NK-92 treated with Interleukin-12 subunit alpha and Interleukin-12 subunit beta, amount 100 ng/mL, for 24 hours (cell line): ENCODE data around the gene ZNF280D.
"Not testable (repeated sequence)": the region's sequence is repeated elsewhere in the genome, so short reads cannot be mapped to it uniquely, and the experiment has no call there.

Experiments used
- DNase-seq: peaks from one replicate; lab custom pipeline; 2025; lab: John Stamatoyannopoulos, UW

ZNF280D gene

GRCh38 chr15:56715220-56715619 is 18.1 kb downstream of the ZNF280D start:
- DNase-seq, result no peak

- DNase-seq, result not testable (repeated sequence)
Observed at GRCh38 chr15:56709502-56709901, 23.8 kb downstream of the ZNF280D start.

- no peak for DNase-seq
Observed at GRCh38 chr15:56699743-56700142, 33.6 kb downstream of the ZNF280D start.

GRCh38 chr15:56698270-56698669 is 35.0 kb downstream of the ZNF280D start:
- DNase-seq, result no peak

- DNase-seq, result no peak
Observed at GRCh38 chr15:56693761-56694160, 39.5 kb downstream of the ZNF280D start.

- no peak for DNase-seq
Observed at GRCh38 chr15:56690733-56691132, 42.6 kb downstream of the ZNF280D start.

- no peak for DNase-seq
Observed at GRCh38 chr15:56683908-56684307, 49.4 kb downstream of the ZNF280D start.

GRCh38 chr15:56681113-56681512 is 52.2 kb downstream of the ZNF280D start:
- DNase-seq, result no peak

GRCh38 chr15:56679225-56679624 is 54.1 kb downstream of the ZNF280D start:
- no peak for DNase-seq

- DNase-seq, result no peak
Observed at GRCh38 chr15:56678571-56678970, 54.7 kb downstream of the ZNF280D start.

- DNase-seq, result no peak
Observed at GRCh38 chr15:56677271-56677670, 56.0 kb downstream of the ZNF280D start.

GRCh38 chr15:56675930-56676329 is 57.4 kb downstream of the ZNF280D start:
- no peak for DNase-seq

- no peak for DNase-seq
Observed at GRCh38 chr15:56674857-56675256, 58.5 kb downstream of the ZNF280D start.

- DNase-seq, result no peak
Observed at GRCh38 chr15:56672721-56673120, 60.6 kb downstream of the ZNF280D start.

- no peak for DNase-seq
Observed at GRCh38 chr15:56667517-56667916, 65.8 kb downstream of the ZNF280D start.

- DNase-seq, result no peak
Observed at GRCh38 chr15:56660943-56661342, 72.4 kb downstream of the ZNF280D start.

- DNase-seq, result no peak
Observed at GRCh38 chr15:56659197-56659596, 74.1 kb downstream of the ZNF280D start.

GRCh38 chr15:56654624-56655023 is 78.7 kb downstream of the ZNF280D start:
- no peak for DNase-seq

GRCh38 chr15:56654216-56654615 is 79.1 kb downstream of the ZNF280D start:
- DNase-seq, result no peak

- no peak for DNase-seq
Observed at GRCh38 chr15:56653787-56654186, 79.5 kb downstream of the ZNF280D start.

- no peak for DNase-seq
Observed at GRCh38 chr15:56653107-56653506, 80.2 kb downstream of the ZNF280D start.

GRCh38 chr15:56648311-56648710 is 85.0 kb downstream of the ZNF280D start:
- DNase-seq, result no peak

GRCh38 chr15:56640549-56640948 is 92.8 kb downstream of the ZNF280D start:
- DNase-seq, result no peak

- DNase-seq, result no peak
Observed at GRCh38 chr15:56640127-56640526, 93.2 kb downstream of the ZNF280D start.

GRCh38 chr15:56639631-56640030 is 93.7 kb downstream of the ZNF280D start:
- DNase-seq, result no peak
